Brain pericyte (primary cell): ENCODE results near the gene HUS1B.

ENCODE experiments used
- DNase-seq: peaks from one replicate; pipeline ENCODE4 v3.0.0-alpha.2; 2012; ENCODE audit warnings: low read depth, low spot score

Gene HUS1B

DNA sequence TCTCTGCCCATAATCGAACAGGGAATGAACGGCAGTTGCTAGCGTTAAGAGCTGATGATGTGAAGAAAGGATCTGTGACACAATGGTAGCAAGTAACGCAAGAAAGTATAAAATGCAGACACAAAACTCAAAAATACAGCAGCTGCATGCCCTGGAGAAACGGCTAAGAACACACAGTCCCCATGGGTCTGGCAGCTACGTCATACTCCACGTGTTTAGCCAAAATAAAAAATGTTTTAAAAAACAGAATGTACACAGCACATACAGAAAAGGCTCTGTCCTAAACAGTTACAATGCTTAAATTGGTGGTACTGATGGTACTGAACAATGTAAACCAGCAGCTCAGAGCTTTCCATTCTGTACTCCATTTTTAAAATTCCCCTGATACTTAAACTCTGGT is 34.4 kb downstream of the HUS1B start:
- DNase-seq, result no peak

DNA sequence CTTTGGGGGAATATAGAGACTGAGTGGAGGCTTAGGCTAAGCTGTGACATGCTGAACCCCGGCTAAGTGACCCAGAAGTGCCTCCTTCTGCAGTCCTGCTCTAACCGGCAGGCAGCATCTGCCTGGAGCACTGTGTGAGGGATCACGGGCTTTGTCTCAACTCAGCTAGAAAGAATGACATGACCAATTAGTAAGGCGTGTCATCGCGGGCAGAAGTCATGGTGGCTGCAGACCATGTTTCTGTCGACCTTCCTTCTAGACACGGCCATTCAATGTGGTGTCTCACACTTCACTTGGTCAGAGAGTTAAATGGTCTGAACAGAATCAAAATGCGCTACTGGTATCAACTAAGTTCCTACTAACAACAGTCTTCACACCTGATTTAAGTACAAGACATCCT is 35.0 kb downstream of the HUS1B start:
- no peak for DNase-seq

DNA sequence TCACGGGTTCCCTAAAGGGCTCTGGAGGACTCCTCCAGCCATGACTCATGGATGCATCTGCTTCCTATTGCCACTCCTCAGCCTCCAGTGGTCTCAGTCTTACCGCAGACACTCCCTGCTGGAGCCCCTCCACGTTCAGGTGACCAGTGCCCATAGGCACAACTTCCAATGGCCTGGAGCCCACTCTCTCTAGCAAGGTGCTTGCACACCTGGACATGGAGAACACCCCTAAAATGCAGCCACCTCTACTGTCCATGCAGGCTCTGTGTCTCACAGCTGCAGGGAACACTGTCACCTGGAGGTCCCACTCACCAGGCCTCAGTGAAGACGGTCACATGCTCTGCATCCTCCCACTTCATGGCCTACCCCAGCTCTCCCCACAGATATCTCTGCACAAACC is 36.0 kb downstream of the HUS1B start:
- DNase-seq, result no peak

DNA sequence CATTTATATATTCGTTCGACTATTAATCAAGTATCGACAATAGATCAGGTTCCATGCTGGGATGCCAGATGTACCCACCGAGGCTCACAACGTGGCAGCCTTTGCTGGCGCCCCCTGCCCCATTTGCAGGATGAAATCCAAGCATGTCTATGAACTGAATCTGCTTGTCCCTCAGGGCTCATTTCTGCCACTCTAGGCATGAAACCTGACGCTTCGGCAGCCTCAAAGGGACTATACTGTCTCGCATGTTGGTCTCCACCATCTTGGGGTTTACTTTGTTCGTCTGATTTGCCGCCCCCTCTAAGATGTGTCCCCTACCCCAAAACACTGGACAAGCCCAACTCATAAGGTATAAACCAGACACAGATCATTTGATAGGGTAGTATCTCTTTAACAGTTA is 36.7 kb downstream of the HUS1B start:
- DNase-seq, result no peak

DNA sequence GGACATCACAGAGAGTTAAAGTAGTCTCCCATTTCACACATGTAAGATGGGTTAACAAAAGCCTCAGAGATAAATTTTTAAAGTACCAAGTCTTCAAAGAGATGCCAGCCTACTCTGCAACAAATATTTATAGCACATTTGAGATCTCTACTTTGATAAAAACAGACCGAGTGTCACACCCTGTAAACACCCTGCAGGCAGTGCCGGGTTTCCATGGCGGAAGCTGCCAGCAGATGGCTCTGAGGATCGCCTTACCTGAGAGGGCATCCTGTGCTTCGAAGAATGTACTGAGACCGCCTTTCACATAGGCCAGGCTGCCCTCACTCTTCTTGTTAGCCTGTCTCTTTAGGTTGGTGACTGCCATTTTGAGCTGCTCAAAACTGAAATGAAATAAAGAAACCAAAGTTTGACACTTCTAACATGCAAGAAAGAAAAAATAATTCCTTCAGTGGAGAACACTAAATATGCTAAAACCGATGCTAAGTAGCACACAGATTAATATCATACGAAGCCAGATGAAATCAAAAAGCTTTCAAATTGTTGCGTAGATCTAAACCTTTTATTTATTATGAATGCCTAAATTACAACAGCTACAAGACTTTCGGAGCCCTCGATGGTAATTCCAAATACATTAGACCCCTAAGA is 39.3 kb downstream of the HUS1B start:
- DNase-seq, result no peak

DNA sequence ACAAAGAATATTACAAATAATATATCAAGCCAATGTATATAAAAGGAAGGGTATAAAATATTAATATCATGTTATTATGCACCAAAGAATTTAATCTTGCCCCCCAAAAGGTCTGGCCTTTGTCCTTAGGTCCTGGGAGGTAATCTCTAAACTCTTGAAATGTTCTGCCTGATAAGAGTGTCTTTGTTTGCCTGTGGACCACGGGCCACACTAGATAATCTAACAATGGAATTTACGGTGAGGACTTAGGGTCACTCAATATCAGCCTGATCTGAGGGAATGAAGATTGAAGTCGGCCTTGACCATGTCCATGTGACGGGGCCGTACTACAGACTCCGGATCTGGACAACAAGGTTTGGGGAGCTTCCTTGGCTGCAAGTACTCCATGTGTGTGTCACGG is 42.9 kb downstream of the HUS1B start:
- DNase-seq, result no peak

DNA sequence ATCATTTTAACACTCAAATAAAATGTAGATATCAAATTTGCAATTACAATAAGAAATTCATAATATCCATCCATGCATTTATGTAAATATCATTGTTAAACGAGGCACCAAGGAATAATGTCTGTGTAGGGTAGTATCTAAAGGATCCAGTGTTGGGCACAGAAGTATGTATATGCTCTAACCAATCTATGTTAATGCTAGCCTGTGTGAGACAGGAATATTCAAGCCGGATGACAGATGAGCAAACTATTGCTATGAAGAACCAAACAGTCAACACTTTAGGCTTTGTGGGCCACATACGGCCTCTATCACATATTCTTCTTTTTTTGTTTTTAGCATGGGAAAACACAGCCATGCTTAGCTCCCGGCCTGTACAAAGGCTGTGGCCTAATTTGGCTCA is 45.0 kb downstream of the HUS1B start:
- DNase-seq, result no peak

DNA sequence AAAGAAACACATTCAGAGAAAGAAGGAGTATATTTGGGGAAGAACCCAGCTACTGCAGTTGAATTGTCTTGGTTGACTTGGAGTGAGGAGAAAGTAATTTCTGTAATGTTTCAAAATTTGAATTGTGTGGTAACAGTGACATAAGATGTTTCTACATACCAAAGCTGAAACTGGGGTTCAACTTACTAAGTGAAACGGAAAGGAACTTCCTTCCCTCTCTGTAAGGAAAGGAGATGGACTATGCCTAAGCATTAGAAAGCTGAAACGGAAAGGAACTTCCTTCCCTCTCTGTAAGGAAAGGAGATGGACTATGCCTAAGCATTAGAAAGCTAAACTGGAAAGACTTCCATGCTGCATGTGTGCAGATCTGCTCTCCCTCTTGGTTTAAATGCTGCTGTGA is 46.0 kb downstream of the HUS1B start:
- DNase-seq, result no peak

DNA sequence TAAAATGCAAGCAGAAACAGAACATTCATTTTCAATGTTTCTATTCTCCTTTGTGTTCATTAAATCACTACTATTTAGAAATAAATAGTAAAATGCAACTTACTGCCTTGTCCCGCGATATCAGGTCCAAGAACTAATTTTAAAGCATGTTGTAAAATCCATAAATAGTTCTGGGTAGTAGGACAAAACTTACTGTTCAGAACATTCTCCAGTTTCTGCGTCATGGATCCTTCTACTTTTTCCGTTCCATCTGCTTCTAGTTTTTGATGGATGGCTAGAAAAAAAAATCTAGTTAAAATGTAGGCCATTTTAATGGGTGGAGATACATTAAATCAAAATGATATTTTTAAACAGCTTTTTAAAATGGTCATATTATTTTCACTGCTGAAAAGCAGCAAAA is 47.0 kb downstream of the HUS1B start:
- DNase-seq, result no peak

DNA sequence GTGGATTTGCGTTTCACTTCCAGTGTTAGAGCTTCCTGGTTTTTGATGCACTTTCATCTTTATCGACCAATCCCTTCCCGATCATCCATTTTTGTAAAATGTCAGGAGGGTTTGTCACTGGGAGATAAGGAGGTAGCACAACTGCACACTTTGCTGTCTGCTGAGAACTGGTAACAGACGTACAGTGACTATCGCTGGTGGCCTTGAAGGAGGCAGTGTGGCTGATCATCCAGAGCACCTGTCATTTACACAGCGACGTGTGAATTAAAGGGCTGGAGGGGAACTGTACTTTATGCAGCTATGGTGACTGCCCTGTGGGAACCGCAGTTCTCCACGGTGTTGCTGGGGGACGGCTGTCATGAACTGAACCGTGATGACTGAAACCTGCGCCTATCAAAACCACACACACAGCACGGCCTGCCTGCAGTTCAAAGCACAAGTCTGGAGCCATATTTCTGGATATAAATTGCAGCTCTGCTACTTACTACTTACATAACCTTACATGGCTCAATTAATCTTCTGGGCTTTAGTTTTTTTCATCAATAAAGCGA is 50.0 kb downstream of the HUS1B start:
- no peak for DNase-seq
